ENCODE results near the gene PGAP6.

PGAP6 gene

DNA sequence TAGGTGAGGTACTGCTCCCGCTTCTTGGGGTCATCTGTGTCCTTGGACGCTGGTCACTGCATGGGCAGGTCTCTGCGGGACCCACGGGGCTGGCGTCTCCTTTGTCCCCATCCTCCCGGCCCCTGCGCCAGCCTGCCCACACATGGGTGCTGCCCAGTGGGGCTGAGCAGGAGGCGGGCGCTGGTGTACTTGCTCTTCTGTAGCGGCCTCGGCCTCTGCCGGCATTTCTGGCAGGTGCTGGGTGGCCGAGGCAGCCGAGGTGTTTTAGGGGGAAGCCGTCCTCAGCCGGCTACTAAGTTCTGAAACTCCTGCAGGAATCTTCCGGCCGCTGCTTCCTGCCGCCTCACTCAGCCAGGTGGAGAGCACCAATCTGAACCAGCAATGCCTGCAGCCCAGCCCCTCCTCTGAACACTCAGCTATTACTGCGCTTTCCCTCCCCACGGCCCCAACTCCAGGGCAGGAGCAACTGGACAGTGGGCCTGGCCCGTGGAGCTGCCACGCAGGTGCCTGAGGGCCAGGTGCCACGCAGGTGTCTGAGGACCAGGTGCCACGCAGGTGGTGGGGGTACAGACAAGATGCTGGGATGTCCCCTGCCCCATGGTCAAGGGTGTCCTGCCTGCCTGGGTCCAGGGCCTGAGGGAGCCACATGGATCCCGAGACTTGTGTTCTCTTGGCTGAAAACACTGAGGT, 29.9 kb upstream of the PGAP6 start:
- DNase-seq (ENCODE audit: low read depth): no peak
- no peak overlapping the region for H3K4me3 ChIP-seq (ENCODE audit: control insufficient read depth, low read depth, low read length)
- TF ChIP-seq, protein P1, sequence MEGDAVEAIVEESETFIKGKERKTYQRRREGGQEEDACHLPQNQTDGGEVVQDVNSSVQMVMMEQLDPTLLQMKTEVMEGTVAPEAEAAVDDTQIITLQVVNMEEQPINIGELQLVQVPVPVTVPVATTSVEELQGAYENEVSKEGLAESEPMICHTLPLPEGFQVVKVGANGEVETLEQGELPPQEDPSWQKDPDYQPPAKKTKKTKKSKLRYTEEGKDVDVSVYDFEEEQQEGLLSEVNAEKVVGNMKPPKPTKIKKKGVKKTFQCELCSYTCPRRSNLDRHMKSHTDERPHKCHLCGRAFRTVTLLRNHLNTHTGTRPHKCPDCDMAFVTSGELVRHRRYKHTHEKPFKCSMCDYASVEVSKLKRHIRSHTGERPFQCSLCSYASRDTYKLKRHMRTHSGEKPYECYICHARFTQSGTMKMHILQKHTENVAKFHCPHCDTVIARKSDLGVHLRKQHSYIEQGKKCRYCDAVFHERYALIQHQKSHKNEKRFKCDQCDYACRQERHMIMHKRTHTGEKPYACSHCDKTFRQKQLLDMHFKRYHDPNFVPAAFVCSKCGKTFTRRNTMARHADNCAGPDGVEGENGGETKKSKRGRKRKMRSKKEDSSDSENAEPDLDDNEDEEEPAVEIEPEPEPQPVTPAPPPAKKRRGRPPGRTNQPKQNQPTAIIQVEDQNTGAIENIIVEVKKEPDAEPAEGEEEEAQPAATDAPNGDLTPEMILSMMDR (IDR thresholded peaks at IDR 0.05; ENCODE audit: control insufficient read depth, insufficient read depth, low read depth, low read length, missing control alignments): no peak

DNA sequence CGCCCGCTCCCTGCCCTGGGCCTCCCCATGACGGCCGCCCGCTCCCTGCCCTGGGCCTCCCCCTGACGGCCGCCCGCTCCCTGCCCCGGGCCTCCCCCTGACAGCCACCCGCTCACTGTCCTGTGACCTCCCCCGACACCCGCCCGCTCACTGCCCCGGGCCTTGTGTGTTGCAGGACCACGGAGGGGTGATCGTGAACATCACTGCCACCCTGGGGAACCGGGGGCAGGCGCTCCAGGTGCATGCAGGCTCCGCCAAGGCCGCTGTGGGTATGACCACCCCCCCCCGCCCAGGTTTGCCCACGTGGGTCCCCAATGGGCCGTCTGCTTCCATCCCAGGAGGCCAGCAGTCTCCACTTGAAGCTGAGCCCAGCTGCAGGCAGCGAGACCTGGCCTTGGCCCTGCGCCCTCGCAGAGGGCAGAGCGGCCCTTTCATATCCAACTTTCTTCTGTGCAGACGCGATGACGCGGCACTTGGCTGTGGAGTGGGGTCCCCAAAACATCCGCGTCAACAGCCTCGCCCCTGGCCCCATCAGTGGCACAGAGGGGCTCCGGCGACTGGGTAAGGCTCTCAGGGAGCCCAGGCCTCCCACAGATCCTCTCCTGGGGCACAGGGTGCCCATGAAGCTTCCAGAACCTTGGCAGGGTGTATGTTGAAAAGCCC, 28.9 kb upstream of the PGAP6 start:
- TF ChIP-seq, protein P1 (IDR thresholded peaks at IDR 0.05; ENCODE audit: control insufficient read depth, insufficient read depth, low read depth, low read length, missing control alignments): no peak
- DNase-seq (ENCODE audit: low read depth): no peak
- H3K4me3 ChIP-seq (ENCODE audit: control insufficient read depth, low read depth, low read length): no peak overlapping the region

DNA sequence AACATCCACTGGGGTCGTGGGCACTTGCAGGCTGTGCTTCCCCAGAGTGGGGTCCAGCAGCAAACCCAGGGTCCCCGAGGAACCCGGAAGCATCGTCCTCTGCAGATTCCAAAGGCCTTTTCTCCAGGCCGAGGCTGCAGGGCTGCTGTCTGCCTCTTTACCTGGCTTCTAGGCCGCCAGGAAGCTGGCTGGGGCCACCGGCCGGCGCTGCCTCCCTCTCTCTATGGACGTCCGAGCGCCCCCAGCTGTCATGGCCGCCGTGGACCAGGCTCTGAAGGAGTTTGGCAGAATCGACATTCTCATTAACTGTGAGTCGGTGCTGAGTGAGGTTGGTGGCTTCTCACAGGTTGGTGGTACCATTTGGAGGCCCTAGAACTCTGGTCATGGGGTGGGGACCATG, 25.5 kb upstream of the PGAP6 start:
- TF ChIP-seq, protein P1 (IDR thresholded peaks at IDR 0.05; ENCODE audit: control insufficient read depth, insufficient read depth, low read depth, low read length, missing control alignments): no peak
- no peak overlapping the region for H3K4me3 ChIP-seq (ENCODE audit: control insufficient read depth, low read depth, low read length)
- no peak for DNase-seq (ENCODE audit: low read depth)

DNA sequence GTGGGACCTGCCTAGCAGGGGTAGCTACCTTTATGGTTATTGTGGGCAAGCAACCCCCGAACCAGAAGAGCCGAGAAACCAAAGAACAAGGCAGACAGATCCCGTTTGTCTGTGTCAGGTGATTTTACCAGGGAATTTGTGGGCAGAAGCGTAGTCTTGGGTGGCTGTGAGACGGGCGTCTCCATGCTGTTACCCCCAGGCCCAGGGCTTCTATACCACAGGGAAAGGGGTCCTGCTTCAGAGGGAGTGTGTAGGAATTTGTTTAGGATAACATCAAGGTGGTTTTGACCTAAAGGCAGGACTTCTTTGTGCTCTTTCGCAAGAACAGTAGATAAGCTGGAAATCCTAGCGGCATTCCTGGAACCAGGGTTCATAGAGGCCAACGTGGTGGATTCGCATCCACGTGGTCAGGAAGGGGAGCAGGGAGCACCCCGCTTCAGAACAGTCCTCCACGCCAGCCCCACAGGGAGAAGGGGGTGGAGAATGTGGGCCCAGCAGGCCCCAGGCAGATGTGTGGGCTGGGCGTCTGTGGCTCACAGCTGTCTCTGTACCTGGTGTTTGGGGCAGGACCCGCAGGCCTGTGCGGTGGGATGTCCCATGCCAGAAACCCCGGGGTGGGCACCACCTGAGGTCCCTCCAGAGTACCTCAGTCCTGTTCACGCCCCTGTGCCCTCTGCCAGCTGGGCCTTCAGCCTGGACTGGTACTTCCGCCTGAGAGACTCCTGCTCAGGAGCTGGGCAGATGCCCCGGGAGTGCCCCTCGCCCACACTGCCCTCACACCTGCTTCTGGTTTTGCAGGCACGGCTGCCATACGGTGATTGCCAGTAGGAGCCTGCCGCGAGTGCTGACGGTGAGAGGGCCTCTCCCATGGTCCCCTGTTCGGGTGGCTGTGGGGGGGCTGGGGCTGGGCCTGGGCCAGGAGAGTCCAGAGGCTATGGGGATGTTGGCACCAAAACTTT, 24.0 kb upstream of the PGAP6 start:
- DNase-seq (ENCODE audit: low read depth): no peak
- no peak overlapping the region for H3K4me3 ChIP-seq (ENCODE audit: control insufficient read depth, low read depth, low read length)
- TF ChIP-seq, protein P1 (IDR thresholded peaks at IDR 0.05; ENCODE audit: control insufficient read depth, insufficient read depth, low read depth, low read length, missing control alignments): no peak

DNA sequence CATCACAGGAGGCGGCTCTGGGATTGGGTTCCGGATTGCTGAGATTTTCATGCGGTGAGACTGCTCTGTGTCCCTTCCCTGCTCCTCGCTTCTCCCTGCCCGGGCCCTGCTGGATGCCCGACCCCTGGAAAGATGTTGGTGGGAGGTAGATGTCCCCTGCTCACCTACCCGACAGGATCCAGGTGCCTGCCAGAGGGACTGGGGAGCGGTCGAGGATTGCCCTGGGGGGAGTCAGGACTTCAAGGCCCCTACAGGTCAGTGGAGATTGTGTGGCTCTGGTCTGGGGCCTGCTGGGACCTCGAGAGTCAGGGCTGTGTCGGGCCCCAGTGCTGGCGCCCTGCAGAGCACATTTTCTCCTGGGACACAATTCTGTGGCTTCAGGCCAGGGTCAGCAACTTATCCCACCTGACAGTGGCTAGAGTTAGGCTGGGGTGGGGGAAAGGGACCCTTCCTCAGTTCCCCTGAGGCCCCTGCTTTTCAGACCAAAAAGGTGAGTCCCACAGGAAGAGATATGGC, 23.3 kb upstream of the PGAP6 start:
- TF ChIP-seq, protein P1 (IDR thresholded peaks at IDR 0.05; ENCODE audit: control insufficient read depth, insufficient read depth, low read depth, low read length, missing control alignments): no peak
- H3K4me3 ChIP-seq (ENCODE audit: control insufficient read depth, low read depth, low read length): no peak overlapping the region
- DNase-seq (ENCODE audit: low read depth): no peak
